C4-2B (cell line): ENCODE data around the gene ABCB11.

ENCODE experiments used
- ZFX ChIP-seq: fragments of 450-650 bp; IDR thresholded peaks from 2 replicates; pipeline ENCODE4 v1.6.1; 2017
- TF ChIP-seq, protein P1 (sequence below): fragments of 450-650 bp; conservative IDR thresholded peaks from 2 replicates; pipeline ENCODE4 v1.5.1; 2017; ENCODE audit warnings: mild to moderate bottlenecking

DNA sequence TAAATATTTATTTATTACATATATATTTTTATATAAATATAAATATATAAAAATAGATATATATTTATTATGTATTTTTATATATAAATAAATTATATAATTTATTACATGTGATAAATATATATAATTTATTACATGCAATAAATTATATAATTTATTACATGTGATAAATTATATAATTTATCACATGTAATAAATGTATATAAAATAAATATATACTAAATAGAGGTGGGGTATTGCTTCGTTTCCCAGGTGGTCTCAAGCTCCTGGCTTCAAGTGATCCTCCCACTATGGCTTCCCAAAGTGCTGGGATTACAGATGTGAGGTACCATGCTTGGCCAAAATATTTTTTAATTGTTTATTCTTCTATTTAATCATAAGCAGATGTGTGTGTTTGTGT, 133.7 kb downstream of the ABCB11 start:
- TF ChIP-seq, protein P1, sequence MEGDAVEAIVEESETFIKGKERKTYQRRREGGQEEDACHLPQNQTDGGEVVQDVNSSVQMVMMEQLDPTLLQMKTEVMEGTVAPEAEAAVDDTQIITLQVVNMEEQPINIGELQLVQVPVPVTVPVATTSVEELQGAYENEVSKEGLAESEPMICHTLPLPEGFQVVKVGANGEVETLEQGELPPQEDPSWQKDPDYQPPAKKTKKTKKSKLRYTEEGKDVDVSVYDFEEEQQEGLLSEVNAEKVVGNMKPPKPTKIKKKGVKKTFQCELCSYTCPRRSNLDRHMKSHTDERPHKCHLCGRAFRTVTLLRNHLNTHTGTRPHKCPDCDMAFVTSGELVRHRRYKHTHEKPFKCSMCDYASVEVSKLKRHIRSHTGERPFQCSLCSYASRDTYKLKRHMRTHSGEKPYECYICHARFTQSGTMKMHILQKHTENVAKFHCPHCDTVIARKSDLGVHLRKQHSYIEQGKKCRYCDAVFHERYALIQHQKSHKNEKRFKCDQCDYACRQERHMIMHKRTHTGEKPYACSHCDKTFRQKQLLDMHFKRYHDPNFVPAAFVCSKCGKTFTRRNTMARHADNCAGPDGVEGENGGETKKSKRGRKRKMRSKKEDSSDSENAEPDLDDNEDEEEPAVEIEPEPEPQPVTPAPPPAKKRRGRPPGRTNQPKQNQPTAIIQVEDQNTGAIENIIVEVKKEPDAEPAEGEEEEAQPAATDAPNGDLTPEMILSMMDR: no peak
- no peak for TF ChIP-seq ZFX
